NCI-H2171 treated with DMSO at 0.1 percent for 48 hours (cell line): ENCODE measurements around the gene CDH13.

Experiments used
- DNase-seq: peaks from one replicate; lab custom pipeline; 2025; lab: John Stamatoyannopoulos, UW

Gene CDH13

DNA sequence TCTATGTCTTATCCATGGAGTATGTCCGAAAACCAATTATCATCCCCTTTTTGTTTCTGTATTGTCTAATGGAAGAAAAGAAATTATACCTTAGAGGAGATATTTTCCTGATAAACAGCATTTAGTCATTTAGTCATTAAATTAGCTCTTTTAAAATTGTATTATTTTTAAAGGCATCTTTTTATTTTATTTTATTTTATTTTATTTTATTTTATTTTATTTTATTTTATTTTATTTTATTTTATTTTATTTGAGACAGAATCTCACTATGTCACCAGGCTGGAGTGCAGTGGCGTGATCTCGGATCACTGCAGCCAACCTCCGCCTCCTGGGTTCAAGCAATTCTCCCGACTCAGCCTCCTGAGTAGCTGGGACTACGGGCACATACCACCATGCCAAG is 559.1 kb downstream of the CDH13 start:
- no peak for DNase-seq

DNA sequence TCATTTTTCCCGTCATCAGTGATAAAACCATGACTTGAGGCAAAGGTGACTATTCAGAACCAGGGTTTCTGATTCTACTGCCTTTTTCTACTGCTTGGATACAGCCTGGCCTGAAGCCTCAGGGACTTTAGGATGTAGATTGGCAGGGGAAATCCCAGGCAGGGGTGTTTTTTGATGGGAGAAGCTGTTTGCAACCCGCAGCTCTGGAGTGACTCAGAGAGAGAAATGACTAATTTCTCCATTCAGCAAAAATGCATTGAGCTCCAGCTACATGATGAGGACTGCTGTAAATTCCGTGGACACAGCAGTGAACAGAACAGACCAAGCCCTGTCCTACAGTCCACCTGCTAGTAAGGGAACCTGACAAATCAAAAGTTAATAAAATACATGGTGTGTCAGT is 560.6 kb downstream of the CDH13 start:
- no peak for DNase-seq

DNA sequence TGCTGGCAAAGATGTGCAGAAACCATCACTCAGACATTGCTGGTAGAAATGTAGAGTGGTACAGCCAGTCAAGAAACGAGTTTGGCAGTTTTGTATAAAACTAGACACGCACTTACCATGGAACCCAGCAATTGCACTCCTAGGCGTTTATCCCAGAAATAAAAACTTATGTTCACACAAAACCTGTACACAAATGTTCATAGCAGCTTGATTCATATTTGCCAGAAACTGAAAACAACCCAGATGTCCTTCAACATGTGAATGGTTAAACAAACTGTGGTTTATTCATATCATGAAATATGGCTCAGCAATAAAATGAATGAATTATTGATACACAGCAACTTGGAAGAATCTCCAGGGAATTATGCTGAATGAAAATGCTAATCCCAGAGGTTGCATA is 570.0 kb downstream of the CDH13 start:
- DNase-seq: no peak

GRCh38 chr16:83197450-83197849 is 570.7 kb downstream of the CDH13 start:
- DNase-seq: no peak

GRCh38 chr16:83198977-83199376 is 572.2 kb downstream of the CDH13 start:
- no peak for DNase-seq

DNA sequence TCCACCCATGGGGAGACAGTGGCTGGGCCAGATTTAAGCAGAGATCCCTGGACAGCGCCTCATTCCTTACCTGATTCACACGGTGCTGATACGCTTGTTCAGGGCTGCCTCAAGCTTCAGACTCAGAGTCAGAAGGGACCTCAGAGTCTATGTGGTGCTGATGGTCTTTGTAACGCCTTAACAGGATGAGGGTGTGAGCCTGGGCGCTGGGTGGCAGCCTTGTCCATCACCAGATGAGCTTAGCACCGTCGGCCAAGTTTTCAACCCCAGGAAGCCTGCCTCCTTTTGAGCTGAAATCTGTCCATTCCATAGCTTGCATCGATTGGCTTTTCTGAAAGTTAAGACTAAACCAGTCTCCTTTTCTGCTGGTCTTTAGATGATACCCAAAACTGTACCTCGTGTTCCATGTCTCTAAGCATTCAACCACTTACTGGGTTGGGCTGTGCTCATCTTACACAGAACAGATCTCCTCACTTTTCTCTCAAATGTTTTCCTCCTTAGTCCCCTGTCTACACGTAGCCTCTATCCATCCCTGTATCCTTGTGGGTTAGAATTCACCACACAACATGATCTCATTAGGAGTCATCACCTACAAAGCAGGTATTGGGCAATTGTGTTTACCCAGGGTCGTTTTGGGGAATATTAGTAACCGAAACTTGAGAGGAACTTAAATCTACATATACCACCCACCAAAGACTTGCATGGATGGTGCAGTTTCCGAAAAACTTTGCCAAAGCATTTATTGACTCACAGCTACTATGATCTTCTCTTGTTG is 573.4 kb downstream of the CDH13 start:
- DNase-seq: no peak

- DNase-seq: no peak
These were observed 575.0 kb downstream of the CDH13 start for GRCh38 chr16:83201748-83202147.

DNA sequence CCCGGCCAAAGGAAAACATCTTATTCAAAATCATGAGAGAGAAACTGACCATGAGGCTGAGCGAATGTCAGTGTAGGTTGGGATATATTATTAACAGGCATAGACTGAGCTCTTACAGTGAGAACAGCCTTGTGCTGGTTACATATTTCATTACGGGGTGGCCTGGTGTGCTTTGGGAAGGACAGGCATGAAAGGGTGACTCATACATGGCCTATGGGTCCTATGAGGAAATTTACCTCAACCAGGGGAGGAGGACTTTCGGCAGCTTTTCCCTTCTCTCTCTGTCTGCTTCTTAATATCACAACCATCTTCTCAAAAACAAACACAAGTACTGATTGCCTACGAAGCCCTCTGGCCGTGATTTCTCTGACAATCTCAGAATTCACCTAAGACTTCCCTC is 579.1 kb downstream of the CDH13 start:
- no peak for DNase-seq

- DNase-seq: no peak
These were observed 579.7 kb downstream of the CDH13 start for GRCh38 chr16:83206426-83206825.

GRCh38 chr16:83211711-83212110 is 584.9 kb downstream of the CDH13 start:
- DNase-seq: no peak

GRCh38 chr16:83212301-83212841 is 585.6 kb downstream of the CDH13 start:
- no peak for DNase-seq

- no peak for DNase-seq
These were observed 587.9 kb downstream of the CDH13 start for GRCh38 chr16:83214671-83215070.

DNA sequence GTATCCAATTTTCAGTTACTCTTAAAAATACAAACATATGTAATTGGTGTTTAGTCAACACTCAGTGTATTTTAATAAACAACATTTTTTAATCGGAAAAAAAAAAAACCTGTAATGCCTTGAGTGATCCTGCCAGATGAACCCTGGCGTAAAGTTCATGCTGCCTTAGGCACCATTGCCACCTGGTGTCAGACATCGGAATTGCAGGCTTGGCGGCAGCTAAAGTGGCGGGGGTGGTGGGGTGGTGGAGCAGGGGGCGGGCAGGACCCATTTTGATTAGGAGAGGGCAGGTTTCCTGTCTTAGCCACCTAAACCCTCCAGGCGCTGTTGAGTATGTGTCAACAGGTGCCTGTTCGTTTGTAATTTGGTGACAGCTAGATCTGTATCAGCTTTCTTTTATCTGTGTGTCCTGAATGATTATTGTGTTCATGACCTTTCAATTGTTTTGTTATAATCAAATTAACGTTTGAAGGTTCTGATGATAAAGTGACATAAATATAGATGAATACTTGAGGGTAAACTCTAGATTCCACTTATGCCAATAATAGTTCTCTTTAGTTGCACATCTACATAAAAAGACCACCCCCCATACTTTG is 588.7 kb downstream of the CDH13 start:
- peak; percentile 1 for DNase-seq

DNA sequence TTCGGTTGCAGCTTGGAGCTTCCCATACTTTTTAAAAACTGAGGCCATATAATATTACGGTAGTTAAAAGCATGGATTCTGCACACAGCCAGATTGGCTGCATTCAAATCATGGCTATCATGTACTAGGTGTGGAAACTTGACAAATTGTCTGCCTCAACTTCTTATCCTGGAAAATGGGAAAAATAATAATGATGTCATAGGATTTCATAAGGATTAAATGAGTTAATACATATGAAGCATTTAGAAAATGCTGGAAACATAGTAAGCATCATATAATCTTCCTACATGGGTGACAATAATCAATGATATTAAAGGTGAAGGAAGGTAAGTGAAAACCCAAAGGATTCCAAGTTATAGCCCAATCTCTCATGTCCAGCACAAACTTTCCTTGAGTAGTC is 592.5 kb downstream of the CDH13 start:
- DNase-seq: no peak

DNA sequence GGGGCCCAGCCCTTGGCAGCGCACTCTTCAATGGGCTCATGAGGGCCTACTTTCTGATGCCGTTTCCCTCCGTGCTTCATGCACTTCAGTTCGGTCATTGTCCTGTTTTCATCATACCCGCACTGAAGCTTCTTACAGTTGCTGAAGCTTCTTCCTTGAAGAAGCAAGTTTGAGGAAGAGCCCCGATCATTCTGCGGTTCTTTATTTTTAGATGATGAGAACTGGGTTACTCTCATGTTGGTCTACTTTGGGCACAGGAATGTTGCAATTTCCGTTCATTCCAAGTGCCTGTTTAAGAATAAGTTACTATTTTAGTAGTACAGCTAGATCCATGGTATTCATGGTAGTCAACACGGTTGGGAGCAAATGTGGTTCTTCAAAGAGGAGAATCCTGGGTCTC is 593.3 kb downstream of the CDH13 start:
- DNase-seq: no peak

DNA sequence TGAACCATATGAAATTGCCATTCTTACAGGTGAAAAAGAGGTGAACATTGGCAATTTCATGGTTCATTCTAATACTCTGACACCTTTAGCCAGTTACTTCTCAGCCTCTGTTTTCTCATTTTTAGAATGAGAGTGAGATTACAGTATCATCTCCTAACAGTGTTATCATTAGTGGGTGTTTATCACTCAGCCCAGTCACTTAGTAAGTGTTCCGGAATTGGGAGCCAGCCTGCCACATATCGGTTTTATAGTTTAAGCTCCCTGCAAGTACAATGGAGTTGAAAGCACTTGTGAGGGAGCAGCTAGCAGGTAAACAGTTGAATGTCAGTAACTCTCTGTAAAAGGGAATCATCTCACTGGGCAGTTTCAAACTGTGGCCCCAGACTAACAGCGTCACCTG is 597.9 kb downstream of the CDH13 start:
- DNase-seq: no peak

- DNase-seq: no peak
These were observed 600.6 kb downstream of the CDH13 start for GRCh38 chr16:83227336-83227735.

DNA sequence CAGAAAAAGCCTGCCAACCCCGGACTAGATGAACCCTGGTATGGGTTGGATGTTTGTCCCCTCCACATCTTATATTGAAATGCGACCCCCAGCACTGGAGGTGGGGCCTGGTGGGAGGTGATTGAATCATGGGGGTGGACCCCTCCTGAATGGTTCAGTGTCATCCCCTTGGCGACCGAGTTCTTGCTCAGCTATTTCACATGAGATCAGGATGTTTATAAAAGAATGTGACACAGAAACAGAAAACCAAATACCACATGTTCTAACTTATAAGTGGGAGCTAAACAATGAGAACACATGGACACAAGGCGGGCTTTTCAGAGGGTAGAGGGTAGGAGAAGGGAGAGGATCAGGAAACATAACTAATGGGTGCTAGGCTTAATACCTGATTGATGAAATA is 605.0 kb downstream of the CDH13 start:
- DNase-seq: no peak

DNA sequence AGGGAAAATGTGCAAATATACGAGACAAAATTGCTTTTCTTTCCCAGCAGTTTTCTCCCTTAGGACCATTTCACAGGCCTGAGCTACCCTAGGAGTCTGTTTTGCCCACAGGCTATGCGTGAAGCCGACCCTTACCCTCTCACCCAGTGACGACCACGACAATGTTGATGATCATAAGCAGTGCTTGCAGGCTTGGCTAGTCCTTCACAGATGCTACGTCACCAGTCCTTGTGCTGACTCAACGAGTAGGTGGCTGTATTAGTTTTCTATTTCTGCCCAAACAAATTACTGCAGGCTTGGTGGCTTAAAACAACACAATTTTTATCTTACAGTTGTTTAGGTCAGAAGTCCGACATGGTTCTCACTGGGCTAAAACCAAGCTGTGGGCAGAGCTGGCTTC is 606.4 kb downstream of the CDH13 start:
- no peak for DNase-seq

- DNase-seq: no peak
These were observed 612.4 kb downstream of the CDH13 start for GRCh38 chr16:83238949-83239691.

DNA sequence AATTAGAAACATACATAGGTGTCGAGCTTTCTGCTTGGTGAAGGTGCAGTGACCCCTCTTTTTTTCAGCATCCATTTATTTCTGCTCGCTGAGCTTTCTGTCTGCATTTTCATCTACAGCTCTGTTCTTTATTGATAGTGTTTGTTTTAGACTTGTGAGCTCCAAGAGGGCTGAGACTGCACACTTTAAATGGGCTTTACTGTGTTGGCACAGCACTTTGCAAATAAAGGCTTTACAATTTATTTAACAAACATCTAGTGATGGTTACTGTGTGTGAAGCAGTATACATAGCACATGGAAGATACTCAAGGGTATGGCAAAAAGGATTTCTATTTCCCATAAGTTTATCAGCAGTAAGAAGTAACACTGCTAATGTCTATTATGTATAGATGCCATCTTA is 617.3 kb downstream of the CDH13 start:
- no peak for DNase-seq

- DNase-seq: no peak
These were observed 618.3 kb downstream of the CDH13 start for GRCh38 chr16:83245061-83245460.

- no peak for DNase-seq
These were observed 621.1 kb downstream of the CDH13 start for GRCh38 chr16:83247767-83248372.
